COR-L47 (cell line): ENCODE data around the gene CDK11A.
"Not testable (repeated sequence)": the region's sequence is repeated elsewhere in the genome, so short reads cannot be mapped to it uniquely, and the experiment has no call there.

ENCODE experiments used
- DNase-seq: peaks from one replicate; lab custom pipeline; 2025; lab: John Stamatoyannopoulos, UW

Gene CDK11A

GRCh38 chr1:1754051-1754815 lies 30.1 kb upstream of the CDK11A start:
- no peak for DNase-seq

- DNase-seq: no peak
These were observed 29.4 kb upstream of the CDK11A start for GRCh38 chr1:1753607-1754005.

GRCh38 chr1:1752636-1753606 lies 28.8 kb upstream of the CDK11A start:
- DNase-seq: no peak

GRCh38 chr1:1752190-1752589 lies 28.0 kb upstream of the CDK11A start:
- no peak for DNase-seq

- not testable (repeated sequence) for DNase-seq
These were observed 25.8 kb upstream of the CDK11A start for GRCh38 chr1:1749941-1750340.

GRCh38 chr1:1748686-1749321 lies 24.6 kb upstream of the CDK11A start:
- DNase-seq: no peak

GRCh38 chr1:1746566-1746909 lies 22.4 kb upstream of the CDK11A start:
- DNase-seq: not testable (repeated sequence)

GRCh38 chr1:1745651-1746565 lies 21.8 kb upstream of the CDK11A start:
- peak; percentile 70 for DNase-seq

GRCh38 chr1:1742529-1742928 lies 18.4 kb upstream of the CDK11A start:
- DNase-seq: not testable (repeated sequence)

- DNase-seq: not testable (repeated sequence)
These were observed 16.9 kb upstream of the CDK11A start for GRCh38 chr1:1741013-1741412.

GRCh38 chr1:1738799-1739337 lies 14.7 kb upstream of the CDK11A start:
- not testable (repeated sequence) for DNase-seq

- DNase-seq: not testable (repeated sequence)
These were observed 13.8 kb upstream of the CDK11A start for GRCh38 chr1:1737675-1738590.

- DNase-seq: no peak
These were observed 8.2 kb upstream of the CDK11A start for GRCh38 chr1:1732381-1732780.

GRCh38 chr1:1730870-1731269 lies 6.7 kb upstream of the CDK11A start:
- no peak for DNase-seq

GRCh38 chr1:1730230-1730629 lies 6.1 kb upstream of the CDK11A start:
- not testable (repeated sequence) for DNase-seq

- DNase-seq: not testable (repeated sequence)
These were observed 5.1 kb upstream of the CDK11A start for GRCh38 chr1:1729116-1729816.

- not testable (repeated sequence) for DNase-seq
These were observed 4.3 kb upstream of the CDK11A start for GRCh38 chr1:1728308-1729005.

- DNase-seq: not testable (repeated sequence)
These were observed 3.0 kb upstream of the CDK11A start for GRCh38 chr1:1727131-1727651.
